Activated CD4-positive, alpha-beta T cell treated with anti-CD3 and anti-CD28 coated beads, Interleukin-2, amount 50 U/mL, for 4 hours (primary cell): Measurements from ENCODE around the gene SORCS2.

Experiments
- DNase-seq, 2 experiments: peaks; one replicate each; pipeline ENCODE4 v3.0.0-alpha.2; 2020

Gene SORCS2

DNA sequence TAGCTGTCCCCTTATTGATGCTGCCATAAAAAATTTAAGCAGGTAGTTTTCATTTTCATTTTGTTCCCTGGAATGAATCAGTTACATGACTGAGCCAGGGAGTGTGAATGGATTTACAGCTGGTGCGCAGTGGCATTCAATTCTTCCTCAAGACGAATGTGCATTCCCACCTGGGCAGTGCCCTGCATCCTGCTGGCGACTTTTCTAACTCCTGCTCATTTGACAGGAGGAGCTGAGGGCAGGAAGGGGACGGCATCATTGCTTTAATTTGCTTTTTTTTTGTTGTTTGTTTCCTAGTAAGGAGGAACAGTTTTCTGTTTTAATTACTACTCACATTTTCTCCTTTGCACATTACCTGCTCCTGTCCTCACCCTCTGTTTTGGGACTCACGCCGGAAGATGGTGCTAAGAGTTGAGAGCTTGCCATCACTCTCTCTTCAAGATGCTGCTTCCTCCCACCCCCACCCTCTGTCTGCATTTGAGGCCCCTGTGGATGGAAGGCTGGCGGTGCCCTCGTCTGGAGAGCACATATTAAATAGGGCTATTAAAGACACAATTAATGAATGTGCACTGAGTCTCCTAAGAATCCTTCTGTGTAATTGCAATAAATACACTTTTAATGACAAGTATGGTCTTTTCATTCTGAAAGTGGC lies 206.6 kb downstream of the SORCS2 start:
- DNase-seq = no peak

- no peak for DNase-seq
Measured at GRCh38 chr4:7399440-7400234, 207.3 kb downstream of the SORCS2 start.

DNA sequence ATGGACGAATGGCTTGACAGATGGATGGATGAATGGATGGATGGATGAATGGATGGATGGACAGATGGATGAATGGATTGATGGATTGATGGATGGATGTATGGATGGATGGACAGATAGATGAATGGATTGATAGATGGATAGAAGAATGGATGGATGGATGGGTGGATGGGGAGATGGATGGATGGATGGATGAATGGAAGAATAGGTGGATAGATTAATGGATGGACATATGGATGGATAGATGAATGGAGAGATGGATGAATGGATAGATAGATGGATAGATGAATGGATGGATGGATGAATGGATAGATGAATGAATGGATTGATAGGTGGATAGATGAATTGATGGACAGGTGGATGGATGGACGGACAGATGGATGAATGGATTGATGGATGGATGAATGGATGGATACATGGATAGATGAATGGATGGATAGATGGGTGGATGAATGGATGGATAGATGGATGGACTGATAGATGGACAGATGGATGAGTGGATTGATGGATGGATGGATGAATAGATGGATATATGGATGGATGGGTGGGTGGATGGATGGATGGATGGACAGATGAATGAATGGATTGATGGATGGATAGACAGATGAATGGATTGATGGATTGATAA lies 208.4 kb downstream of the SORCS2 start:
- no peak for DNase-seq

GRCh38 chr4:7402526-7402925 lies 210.2 kb downstream of the SORCS2 start:
- DNase-seq = no peak

- no peak for DNase-seq
Measured at GRCh38 chr4:7403001-7403400, 210.7 kb downstream of the SORCS2 start.

- no peak for DNase-seq
Measured at GRCh38 chr4:7408166-7408565, 215.8 kb downstream of the SORCS2 start.

- no peak for DNase-seq
Measured at GRCh38 chr4:7410446-7410845, 218.1 kb downstream of the SORCS2 start.

- no peak for DNase-seq
Measured at GRCh38 chr4:7411491-7411890, 219.2 kb downstream of the SORCS2 start.

DNA sequence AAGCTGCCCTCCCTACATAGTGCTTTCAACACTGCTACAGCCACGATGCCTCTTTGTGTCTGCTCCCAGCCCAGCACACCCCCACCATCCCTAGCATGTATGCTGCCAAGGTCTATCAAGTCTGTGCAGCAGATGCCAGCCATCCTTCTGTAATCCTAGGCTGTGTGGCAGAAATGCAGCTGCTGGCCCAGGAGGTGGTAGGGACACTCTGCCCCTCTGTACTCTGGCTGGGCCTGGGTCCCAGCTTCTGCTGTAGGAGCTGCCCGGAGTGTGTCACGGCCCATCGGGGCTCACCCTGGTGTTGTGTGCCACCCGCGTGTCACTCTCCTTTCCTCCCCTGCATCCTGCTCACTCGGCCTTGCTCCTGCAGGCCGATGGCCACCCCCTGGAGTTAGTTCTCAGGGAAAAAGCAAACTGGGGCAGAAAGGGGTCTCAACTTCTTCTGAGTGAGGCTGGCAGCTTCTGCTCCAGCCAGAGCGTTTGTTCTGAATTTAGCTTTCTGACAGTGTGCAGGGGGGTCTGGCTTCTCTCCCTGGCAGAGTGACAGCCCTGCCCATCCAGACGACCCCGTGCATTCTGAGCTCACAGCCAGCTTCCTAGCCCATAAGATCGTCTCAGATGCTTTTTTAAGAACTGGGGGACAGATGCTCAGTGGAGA lies 219.7 kb downstream of the SORCS2 start:
- DNase-seq = no peak

GRCh38 chr4:7412554-7412912 lies 220.2 kb downstream of the SORCS2 start:
- no peak for DNase-seq

DNA sequence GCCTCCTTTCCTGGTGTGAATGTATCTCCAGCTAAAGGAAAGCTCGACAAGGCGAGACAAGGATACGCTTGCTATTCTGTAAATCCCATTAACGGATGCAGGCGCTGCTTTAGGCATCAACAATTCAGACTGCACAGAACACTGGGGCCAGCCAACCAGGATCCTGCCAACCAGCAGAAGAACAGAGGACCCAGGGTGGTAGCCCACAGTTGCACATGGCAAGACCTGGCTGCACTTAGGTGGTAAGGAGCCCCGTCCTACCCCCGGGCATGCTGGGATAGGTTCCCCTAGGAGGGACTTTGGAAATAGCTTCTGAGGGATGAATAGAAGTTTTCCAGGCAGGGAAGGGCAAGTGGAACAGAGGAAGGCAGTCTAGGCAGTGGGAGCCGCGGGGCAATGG lies 221.7 kb downstream of the SORCS2 start:
- DNase-seq = no peak

DNA sequence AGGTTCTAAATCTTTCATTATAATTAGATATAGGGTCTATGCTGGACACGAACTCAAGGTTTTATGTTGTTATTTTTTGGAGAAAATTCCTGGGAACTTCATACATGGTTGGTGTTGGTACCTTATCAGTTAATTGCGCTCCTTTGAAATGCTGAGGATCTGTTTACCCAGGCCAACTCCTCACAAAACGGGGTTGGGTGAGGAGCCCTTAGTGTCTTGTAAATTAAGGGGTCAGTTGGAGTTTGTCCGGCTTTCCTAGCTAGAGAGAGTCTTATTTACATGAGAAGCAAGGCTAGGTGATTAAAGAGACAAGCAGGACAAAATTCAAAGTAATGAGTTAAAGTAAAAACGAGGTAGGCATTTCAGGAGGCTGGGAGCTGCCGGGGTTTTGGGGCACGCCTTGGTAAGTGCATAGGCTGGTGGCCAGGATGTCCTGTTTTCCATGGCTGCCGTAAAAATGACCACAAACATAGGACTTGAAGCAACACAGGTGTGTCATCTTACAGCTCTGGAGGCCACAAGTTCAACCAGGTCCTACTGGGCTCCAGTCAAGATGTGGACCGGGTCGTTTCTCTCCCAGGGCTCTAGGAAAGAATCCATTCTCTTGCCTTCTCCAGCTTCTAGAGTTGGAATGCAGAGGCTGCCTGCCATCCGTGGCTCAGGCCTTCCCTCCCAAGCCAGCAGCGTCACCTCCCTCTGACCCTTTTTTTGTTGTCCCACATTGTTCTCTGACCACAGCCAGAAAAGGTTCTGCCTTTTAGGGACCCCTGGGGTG lies 222.6 kb downstream of the SORCS2 start:
- no peak for DNase-seq

GRCh38 chr4:7415927-7416686 lies 223.8 kb downstream of the SORCS2 start:
- DNase-seq = no peak

DNA sequence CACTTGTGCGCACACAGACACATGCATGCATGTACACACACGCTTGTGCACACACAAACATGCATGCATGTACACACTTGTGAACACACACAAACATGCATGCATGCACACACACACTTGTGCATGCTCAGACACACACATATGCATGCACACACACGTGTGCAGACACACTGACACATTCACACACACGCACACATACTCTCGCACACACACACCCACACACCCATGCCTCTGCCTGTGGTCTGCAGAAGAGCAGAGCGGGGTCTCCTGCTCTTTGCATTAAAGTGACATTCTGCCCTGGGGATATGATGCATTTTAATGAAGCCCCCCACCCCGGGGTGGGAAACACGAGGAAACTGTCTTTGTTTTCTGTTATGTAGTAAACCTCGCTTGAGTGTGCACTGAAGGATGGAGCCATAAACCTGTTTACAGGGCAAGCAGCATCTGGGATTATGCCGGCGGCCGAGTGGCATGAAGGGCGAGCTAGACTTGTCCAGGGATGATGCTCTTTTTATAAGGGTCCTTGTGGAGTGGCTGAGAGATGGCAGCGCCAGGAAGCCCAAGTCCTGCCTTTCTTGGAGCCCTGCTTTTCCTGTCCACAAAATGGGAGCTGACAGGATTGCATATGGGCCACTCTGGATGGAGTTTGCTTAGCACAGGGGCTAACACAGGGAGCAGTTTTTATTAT lies 224.6 kb downstream of the SORCS2 start:
- DNase-seq = no peak

DNA sequence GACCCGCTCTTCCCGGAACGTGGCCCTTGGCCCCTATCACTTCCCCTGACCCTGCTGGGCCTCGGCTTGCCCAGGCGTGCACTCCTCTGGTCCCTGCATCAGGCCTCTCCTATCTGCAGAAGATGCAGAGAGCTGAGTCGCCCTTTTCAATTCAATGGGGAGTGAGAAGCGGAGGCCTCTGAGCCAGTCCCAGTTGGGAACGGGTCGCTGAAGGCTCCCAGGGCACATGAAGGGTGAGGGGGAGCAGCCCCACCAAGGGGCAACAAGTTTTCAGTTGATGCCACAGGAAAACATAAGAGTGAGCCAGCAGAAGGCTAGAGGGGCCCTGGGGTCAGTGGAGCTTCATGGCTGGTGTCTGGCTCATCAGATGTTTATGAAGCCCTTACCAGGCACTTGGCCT lies 225.3 kb downstream of the SORCS2 start:
- no peak for DNase-seq

- DNase-seq = no peak
Measured at GRCh38 chr4:7418131-7418943, 226.0 kb downstream of the SORCS2 start.

DNA sequence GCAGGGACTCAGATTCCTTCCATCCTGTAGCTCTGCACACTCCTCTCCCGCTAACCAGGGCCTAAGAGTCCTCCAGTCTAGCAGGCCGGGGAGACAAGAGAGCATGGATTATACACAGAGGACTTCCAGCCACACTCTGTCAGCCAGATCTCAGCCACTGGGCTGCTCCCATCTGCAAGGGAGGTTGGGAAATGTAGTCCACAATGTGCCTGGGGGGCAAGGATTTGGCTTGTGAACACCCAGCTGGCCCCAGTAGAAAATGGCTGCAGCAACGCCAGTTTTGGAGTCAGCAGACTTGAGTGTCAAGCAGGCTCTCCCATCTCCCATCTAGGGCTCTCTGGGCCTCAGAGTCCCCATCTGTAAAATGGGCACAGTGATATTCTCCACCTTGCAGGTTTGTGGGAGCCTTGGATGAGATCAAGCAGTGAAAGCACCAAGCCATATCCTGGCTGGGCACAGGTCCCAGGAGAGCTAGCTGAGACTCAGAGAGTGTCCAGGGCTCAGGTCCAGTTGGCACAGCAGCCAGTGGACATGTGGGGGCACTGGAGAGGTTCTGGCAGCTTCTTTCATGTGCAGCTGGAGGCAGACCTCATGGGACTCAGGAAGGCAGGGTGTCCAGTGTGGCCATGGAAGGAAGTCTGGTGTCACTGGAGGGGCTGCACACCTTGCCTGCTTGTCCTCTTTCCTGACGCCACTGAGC lies 227.8 kb downstream of the SORCS2 start:
- no peak for DNase-seq

DNA sequence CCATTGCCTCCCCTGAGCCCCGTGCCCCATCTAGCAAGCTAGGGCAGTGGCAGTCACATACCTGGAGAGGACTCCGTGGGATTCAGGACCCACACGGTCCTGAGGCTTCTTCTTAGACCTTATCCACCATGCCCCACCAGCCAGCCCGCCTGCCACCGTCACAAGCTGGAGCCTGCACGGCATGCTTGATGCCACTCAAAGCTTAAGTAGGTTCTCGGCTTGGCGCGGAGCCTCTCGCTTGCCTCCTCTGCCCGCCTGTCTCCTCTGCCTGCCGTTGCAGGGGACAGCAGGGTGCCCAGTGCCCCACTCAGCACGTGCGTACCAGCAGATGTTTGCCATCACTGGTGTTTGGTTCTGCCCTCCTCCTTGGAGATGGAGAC lies 228.3 kb downstream of the SORCS2 start:
- no peak for DNase-seq

- no peak for DNase-seq
Measured at GRCh38 chr4:7421356-7422150, 229.2 kb downstream of the SORCS2 start.
